GM12892 (cell line): ENCODE measurements around the gene PITPNM2.

Experiments used
- POLR2A ChIP-seq: IDR thresholded peaks from 2 replicates; pipeline ENCODE4 v1.6.1; 2011; ENCODE audit warnings: low read depth, low read length, control low read depth
- POLR2AphosphoS5 ChIP-seq: IDR thresholded peaks from 2 replicates; pipeline ENCODE4 v1.6.1; 2011; ENCODE audit warnings: low read depth, low read length, control low read depth
- TAF1 ChIP-seq: IDR thresholded peaks from 2 replicates; pipeline ENCODE4 v1.6.1; 2011; ENCODE audit warnings: low read depth, mild to moderate bottlenecking, control low read depth, low read length, borderline replicate concordance

- TF ChIP-seq POLR2A (no peak), POLR2AphosphoS5 (no peak), TAF1 (no peak)
These were observed 49.5 kb upstream of the PITPNM2 start for GRCh38 chr12:123200414-123200813.
